ENCODE measurements around the gene DPCD.

DNA sequence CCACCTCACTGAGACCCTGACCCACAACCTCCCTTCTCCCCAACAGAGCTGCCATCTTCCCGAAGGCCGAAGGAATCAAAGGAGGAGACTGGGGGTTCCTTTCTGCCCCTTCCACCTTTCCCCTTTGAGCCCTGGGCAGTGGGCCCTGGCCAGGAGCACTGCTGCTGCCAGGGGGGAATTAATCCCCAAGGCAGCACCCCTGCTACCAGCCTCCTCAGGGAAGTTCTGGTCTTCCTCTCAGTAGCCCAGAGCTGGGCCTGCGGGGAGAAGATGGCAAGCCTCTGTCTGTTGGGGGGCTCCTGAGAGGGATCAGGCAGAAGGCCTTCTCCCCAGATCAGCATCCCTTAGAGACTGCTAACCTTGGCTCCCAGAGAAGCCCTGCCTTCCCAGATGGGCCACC, 25.5 kb downstream of the DPCD start:
- TF ChIP-seq EZH2 (IDR thresholded peaks at IDR 0.05; ENCODE audit: borderline replicate concordance, low read depth, low read length, severe bottlenecking) (no peak), POLR2A (IDR thresholded peaks at IDR 0.05; ENCODE audit: low read depth, low read length) (no peak), CTCF (IDR thresholded peaks at IDR 0.05; ENCODE audit: extremely low read depth in 1 of 2, insufficient read depth in 1 of 2, low read depth in 1 of 2, low read length in 2 of 2) (no peak), POLR2AphosphoS5 (IDR thresholded peaks at IDR 0.05; ENCODE audit: insufficient read depth, low read depth, low read length) (no peak), MYC (IDR thresholded peaks at IDR 0.05; ENCODE audit: low read depth, low read length) (no peak)

Data from endothelial cell of umbilical vein (primary cell).